Fibroblast of lung (primary cell): ENCODE measurements around the gene NCKAP5. TPM values are rescaled to one million over a fixed set of nuclear protein-coding genes. Genes with fewer than 3 reads are reported as not detected.
A peak's percentile ranks its signal among the peaks of the same experiment; 100 is the strongest.

Experiments
- DNase-seq, 2 donors: peaks; one replicate each; pipeline versions ENCODE4 v3.0.0 to v3.0.0-alpha.2; 2010; ENCODE audit warnings: low read depth in 2 of 2
- H2AFZ ChIP-seq: 2 replicates; pipeline ENCODE4 v1.5.1; 2012; ENCODE audit warnings: low read length, control low read depth, inconsistent platforms
- H3K27ac ChIP-seq: 2 replicates; pipeline ENCODE4 v1.5.1; 2011; ENCODE audit warnings: low read length, control low read depth; ENCODE audit not compliant: insufficient read depth
- H3K27me3 ChIP-seq: 2 replicates; pipeline ENCODE4 v1.5.1; 2011; ENCODE audit warnings: mild to moderate bottlenecking, low read length; ENCODE audit not compliant: control insufficient read depth, insufficient read depth
- H3K36me3 ChIP-seq: 2 replicates; pipeline ENCODE4 v1.5.1; 2011; ENCODE audit warnings: low read length; ENCODE audit not compliant: control insufficient read depth, insufficient read depth
- H3K4me1 ChIP-seq: 2 replicates; pipeline ENCODE4 v1.5.1; 2011; ENCODE audit warnings: low read length; ENCODE audit not compliant: control insufficient read depth, insufficient read depth; ENCODE audit errors: extremely low read depth
- H3K4me2 ChIP-seq: 2 replicates; pipeline ENCODE4 v1.5.1; 2011; ENCODE audit warnings: low read length, control low read depth; ENCODE audit not compliant: insufficient read depth; ENCODE audit errors: extremely low read depth
- H3K4me3 ChIP-seq, 4 experiments: fragments of 200-600 bp in 1 of 4; sonication (generic) in 1 of 4; replicated peaks in 1 of 4; 2 replicates each; pipeline ENCODE4 v1.5.1; 2011 to 2016; ENCODE audit warnings: low read length in 4 of 4, low read depth in 3 of 4, mild to moderate bottlenecking in 3 of 4, control low read depth in 2 of 4, inconsistent platforms in 1 of 4, mixed read lengths in 1 of 4; ENCODE audit not compliant: insufficient read depth in 1 of 4; ENCODE audit errors: control extremely low read depth in 1 of 4
- H3K79me2 ChIP-seq: 2 replicates; pipeline ENCODE4 v1.5.1; 2012; ENCODE audit warnings: mild to moderate bottlenecking, low read length, inconsistent platforms; ENCODE audit not compliant: control insufficient read depth, insufficient read depth
- H3K9ac ChIP-seq: 2 replicates; pipeline ENCODE4 v1.5.1; 2011; ENCODE audit warnings: mild to moderate bottlenecking, low read length, control low read depth; ENCODE audit not compliant: insufficient read depth
- H3K9me3 ChIP-seq: 2 replicates; pipeline ENCODE4 v1.5.1; 2012; ENCODE audit warnings: low read depth, low read length; ENCODE audit not compliant: control insufficient read depth, insufficient read depth
- H4K20me1 ChIP-seq: 2 replicates; pipeline ENCODE4 v1.5.1; 2011; ENCODE audit warnings: low read length; ENCODE audit not compliant: control insufficient read depth, insufficient read depth; ENCODE audit errors: extremely low read depth
- CTCF ChIP-seq, 2 donors: IDR thresholded peaks in 1 of 2; conservative IDR thresholded peaks in 1 of 2; 1 replicate in 1 of 2; 2 replicates in 1 of 2; pipeline ENCODE4 v1.5.1; 2011 to 2012; ENCODE audit warnings: low read length in 2 of 2, control low read depth in 1 of 2, inconsistent platforms in 1 of 2, low read depth in 1 of 2, mild to moderate bottlenecking in 1 of 2
- EZH2 ChIP-seq: IDR thresholded peaks from 2 replicates; pipeline ENCODE4 v1.5.1; 2012; ENCODE audit warnings: low read length, control low read depth, mild to moderate bottlenecking; ENCODE audit errors: missing control alignments
- polyA plus RNA-seq, 2 donors: library from polyadenylated mRNA; depleted of rRNA in 1 of 2; stranded (reverse) in 1 of 2; unstranded in 1 of 2; fragments of >200 nt; gene quantifications; 2 replicates each; pipeline ENCODE4 v1.2.1, GENCODE V29; 2011 to 2012; ENCODE audit warnings: missing spikeins in 1 of 2
- total RNA-seq: library from RNA; depleted of rRNA; stranded (reverse); fragments of >200 nt; gene quantifications from 2 replicates; pipeline ENCODE4 v1.2.1, GENCODE V29; 2014

Gene NCKAP5
- total and polyA plus RNA-seq, 2 donors (not counting 1 experiment from before 2014, with no cell fraction given) = 2.6 to 6.2 TPM

GRCh38 chr2:133265432-133265949 is 302.8 kb downstream of the NCKAP5 start:
- Histone ChIP-seq H2AFZ (no peak overlapping the region), H3K4me1 (peaks cover 2% of the 10 kb centered on the region), H3K4me2 (peak overlapping the region; percentile 69), H3K27me3 (no peaks in the 10 kb centered on the region), H3K9ac (no peak overlapping the region), H3K27ac (no peak overlapping the region), H4K20me1 (no peaks in the 10 kb centered on the region), H3K36me3 (no peaks in the 10 kb centered on the region), H3K79me2 (peaks cover 2% of the 10 kb centered on the region), H3K9me3 (no peaks in the 10 kb centered on the region), H3K4me3 (no peak overlapping the region)
- DNase-seq = no peak
- TF ChIP-seq EZH2 (no peak), CTCF (conservative IDR thresholded peaks at IDR 0.05 in 1 of 2, IDR thresholded peaks at IDR 0.05 in 1 of 2; ENCODE audit: low read depth in 1 of 2, low read length in 2 of 2) (no peak)

GRCh38 chr2:133264989-133265401 is 303.3 kb downstream of the NCKAP5 start:
- peaks cover 2% of the 10 kb centered on the region for H3K79me2 ChIP-seq
- H3K4me1 ChIP-seq = peaks cover 2% of the 10 kb centered on the region
- H3K4me3 ChIP-seq = no peak overlapping the region
- no peak for TF ChIP-seq CTCF (conservative IDR thresholded peaks at IDR 0.05 in 1 of 2, IDR thresholded peaks at IDR 0.05 in 1 of 2; ENCODE audit: low read depth in 1 of 2, low read length in 2 of 2)
- no peak for TF ChIP-seq EZH2
- no peaks in the 10 kb centered on the region for H3K27me3 ChIP-seq
- DNase-seq = peak in 1 of 2 donors; percentile 23
- H3K9ac ChIP-seq = no peak overlapping the region
- H3K36me3 ChIP-seq = no peaks in the 10 kb centered on the region
- no peak overlapping the region for H3K27ac ChIP-seq
- no peak overlapping the region for H3K4me2 ChIP-seq
- no peak overlapping the region for H2AFZ ChIP-seq
- H4K20me1 ChIP-seq = no peaks in the 10 kb centered on the region
- H3K9me3 ChIP-seq = no peaks in the 10 kb centered on the region

GRCh38 chr2:133262893-133263292 is 305.4 kb downstream of the NCKAP5 start:
- Histone ChIP-seq H3K27me3 (no peaks in the 10 kb centered on the region), H3K36me3 (no peaks in the 10 kb centered on the region), H3K4me1 (peaks cover 2% of the 10 kb centered on the region), H3K4me2 (no peak overlapping the region), H3K79me2 (peaks cover 2% of the 10 kb centered on the region), H3K9ac (no peak overlapping the region), H3K9me3 (no peaks in the 10 kb centered on the region), H4K20me1 (no peaks in the 10 kb centered on the region), H3K4me3 (no peak overlapping the region), H3K27ac (no peak overlapping the region), H2AFZ (no peak overlapping the region)
- peak in 1 of 2 donors; percentile 44 for DNase-seq
- TF ChIP-seq CTCF (conservative IDR thresholded peaks at IDR 0.05 in 1 of 2, IDR thresholded peaks at IDR 0.05 in 1 of 2; ENCODE audit: low read depth in 1 of 2, low read length in 2 of 2) = peak; percentile 13 to 41
- no peak for TF ChIP-seq EZH2
